ENCODE measurements around the gene ENPP3. TPM values are rescaled to one million over a fixed set of nuclear protein-coding genes. Genes with fewer than 3 reads are reported as not detected.

ENPP3 gene
- not detected in 2 replicates for total RNA-seq (ENCODE audit: low replicate concordance)

GRCh38 chr6:131636880-131637792, at the start of gene ENPP3:
Gene ENPP3 (plus strand): TSS chr6:131637302. CDS start chr6:131637385, 83 bp downstream.

DNA sequence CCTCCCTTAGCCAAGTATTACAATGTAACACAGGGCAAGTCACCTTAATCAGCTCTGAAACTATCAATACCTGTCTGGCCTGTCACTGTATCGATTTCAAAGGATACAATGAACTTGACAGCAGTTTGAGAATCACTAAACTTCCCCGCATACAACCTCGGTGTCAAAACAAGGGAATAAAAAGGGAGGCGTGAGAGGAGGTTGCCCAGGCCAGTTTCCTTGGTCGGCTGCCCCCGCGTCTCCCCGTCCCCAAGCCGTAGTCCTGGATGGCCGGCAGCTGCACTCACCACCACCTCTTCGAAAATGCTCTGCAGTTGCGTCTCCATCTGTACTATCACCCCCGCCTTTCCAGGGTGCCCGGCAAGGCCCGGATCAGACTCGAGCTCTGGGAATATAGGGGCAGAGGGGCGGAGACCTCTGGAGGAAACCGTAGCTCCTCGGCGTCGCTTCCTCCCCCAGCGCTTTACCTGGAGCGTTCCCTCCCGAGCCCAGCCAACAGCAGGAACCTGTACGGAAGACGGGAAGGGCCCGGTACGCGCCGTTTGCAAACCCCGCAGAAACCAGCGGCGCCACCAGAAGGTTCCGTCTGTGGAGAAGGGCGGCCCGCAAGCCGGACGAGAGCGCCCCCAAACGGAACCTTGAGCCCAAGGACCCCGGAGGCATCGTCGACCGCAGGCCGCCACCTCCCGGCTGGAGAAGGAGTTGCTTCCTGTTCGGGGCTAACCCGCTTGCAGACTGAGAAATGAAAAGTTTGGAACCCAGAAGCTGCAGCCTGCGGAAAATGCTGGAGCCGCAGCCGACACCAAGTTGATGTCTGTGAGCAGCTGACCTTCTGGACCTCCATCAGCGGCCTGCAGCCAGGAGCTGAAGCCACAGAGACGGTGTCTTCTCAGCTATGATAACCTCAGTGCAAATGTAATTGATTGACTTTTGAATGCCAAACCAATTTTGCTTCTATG, 9.1 kb upstream of the ENPP3 start, which contains the start of gene MED23:
MED23 (minus strand) TSS at position 519 of the 959 bp plus-strand sequence; CDS start at position 326, 193 bp downstream.

DNA sequence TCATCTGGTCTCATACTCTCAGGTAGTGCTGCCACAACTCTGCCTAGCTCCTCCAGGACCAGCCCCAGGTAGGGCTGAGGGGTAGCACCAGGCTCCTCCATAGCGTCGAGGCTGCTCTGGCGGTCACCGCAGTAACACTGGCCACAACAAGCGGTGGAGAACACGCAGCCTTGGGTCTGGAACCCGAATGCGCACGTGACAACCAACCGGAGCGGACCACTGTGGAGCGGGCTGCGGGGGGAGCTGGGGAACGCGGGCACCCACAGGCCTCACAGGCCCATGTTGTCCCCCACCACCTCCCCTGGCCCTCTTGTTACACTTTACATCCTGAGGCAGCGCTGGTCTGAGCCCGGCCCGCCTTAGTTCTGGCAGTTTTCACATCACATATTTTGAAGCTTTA, 73.8 kb downstream of the ENPP3 start, which contains the start of gene CTAGE9:
CTAGE9 (minus strand) TSS at position 101 of the 400 bp plus-strand sequence; CDS start at position 101, 0 bp downstream.

Other genes with a start within 250 kb of the ENPP3 start
- gene ARG1, start 64.1 kb upstream of the ENPP3 start, total RNA-seq (ENCODE audit: low replicate concordance) = not detected in 2 replicates
- 15.6 and 22.7 TPM in 2 replicates for gene MED23, start 9.1 kb upstream of the ENPP3 start, total RNA-seq (ENCODE audit: low replicate concordance)
- gene OR2A4, start 64.1 kb downstream of the ENPP3 start, total RNA-seq (ENCODE audit: low replicate concordance) = not detected in 2 replicates
- gene CTAGE9, start 73.7 kb downstream of the ENPP3 start, total RNA-seq (ENCODE audit: low replicate concordance) = not detected in 2 replicates
- gene ENPP1, start 170.7 kb downstream of the ENPP3 start, total RNA-seq (ENCODE audit: low replicate concordance) = 0.98 and 1.5 TPM in 2 replicates

Data from smooth muscle cell of the coronary artery (primary cell).